ENCODE measurements around the gene CRTC1.

The CRTC1 gene

GRCh38 chr19:18772620-18773587 lies 89.4 kb downstream of the CRTC1 start:
- H3K4me3 ChIP-seq (ENCODE audit: low read length) = no peak overlapping the region
- no peaks in the 10 kb centered on the region for H3K9me3 ChIP-seq (ENCODE audit: control insufficient read depth, insufficient read depth, low read length)
- no peaks in the 10 kb centered on the region for H3K4me1 ChIP-seq (ENCODE audit: control insufficient read depth, low read length)
- H3F3A ChIP-seq (ENCODE audit: control insufficient read depth, insufficient read depth) = no peaks in the 10 kb centered on the region
- TF ChIP-seq EZH2phosphoT487 (IDR thresholded peaks at IDR 0.05; ENCODE audit: borderline replicate concordance, low read length) = no peak
- TF ChIP-seq, protein P1, sequence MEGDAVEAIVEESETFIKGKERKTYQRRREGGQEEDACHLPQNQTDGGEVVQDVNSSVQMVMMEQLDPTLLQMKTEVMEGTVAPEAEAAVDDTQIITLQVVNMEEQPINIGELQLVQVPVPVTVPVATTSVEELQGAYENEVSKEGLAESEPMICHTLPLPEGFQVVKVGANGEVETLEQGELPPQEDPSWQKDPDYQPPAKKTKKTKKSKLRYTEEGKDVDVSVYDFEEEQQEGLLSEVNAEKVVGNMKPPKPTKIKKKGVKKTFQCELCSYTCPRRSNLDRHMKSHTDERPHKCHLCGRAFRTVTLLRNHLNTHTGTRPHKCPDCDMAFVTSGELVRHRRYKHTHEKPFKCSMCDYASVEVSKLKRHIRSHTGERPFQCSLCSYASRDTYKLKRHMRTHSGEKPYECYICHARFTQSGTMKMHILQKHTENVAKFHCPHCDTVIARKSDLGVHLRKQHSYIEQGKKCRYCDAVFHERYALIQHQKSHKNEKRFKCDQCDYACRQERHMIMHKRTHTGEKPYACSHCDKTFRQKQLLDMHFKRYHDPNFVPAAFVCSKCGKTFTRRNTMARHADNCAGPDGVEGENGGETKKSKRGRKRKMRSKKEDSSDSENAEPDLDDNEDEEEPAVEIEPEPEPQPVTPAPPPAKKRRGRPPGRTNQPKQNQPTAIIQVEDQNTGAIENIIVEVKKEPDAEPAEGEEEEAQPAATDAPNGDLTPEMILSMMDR (IDR thresholded peaks at IDR 0.05; ENCODE audit: low read depth, low read length, poor library complexity, severe bottlenecking) = no peak
- H4K20me1 ChIP-seq (ENCODE audit: control insufficient read depth, insufficient read depth, low read depth, low read length) = no peaks in the 10 kb centered on the region
- H3K9me2 ChIP-seq (replicated peaks; ENCODE audit: control insufficient read depth, low read length) = no peaks in the 10 kb centered on the region
- no peaks in the 10 kb centered on the region for H3K79me2 ChIP-seq (ENCODE audit: control insufficient read depth, low read length)
- no peaks in the 10 kb centered on the region for H3K27me3 ChIP-seq (ENCODE audit: control insufficient read depth, low read length)
- no peak overlapping the region for H3K4me2 ChIP-seq (ENCODE audit: low read length)
- no peaks in the 10 kb centered on the region for H3K36me3 ChIP-seq (ENCODE audit: control insufficient read depth, low read length)
- H3K27ac ChIP-seq (ENCODE audit: low read depth, low read length) = no peak overlapping the region

DNA sequence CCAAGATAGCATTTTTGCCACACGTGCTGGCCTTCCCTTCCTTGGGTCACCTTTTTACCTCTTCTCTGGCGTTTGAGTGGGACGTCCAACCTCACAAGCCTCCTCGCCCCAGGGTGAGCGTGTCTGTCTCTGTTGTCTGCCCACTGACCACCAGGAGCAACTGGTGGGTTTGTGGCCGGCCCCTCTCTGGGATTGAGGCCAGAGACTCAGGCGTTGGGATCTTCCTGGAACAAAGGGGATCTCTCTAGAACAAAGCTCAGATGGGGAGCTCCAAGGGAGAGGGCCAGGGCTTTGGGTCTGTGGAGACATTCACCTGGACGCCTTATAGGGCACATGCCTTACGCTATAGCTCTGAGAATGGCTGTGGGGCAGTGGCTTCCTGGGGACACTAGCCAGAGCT lies 90.2 kb downstream of the CRTC1 start:
- Histone ChIP-seq H3K9me3 (ENCODE audit: control insufficient read depth, insufficient read depth, low read length) (no peaks in the 10 kb centered on the region), H3K27ac (ENCODE audit: low read depth, low read length) (no peak overlapping the region), H3F3A (ENCODE audit: control insufficient read depth, insufficient read depth) (no peaks in the 10 kb centered on the region), H3K4me2 (ENCODE audit: low read length) (no peak overlapping the region), H3K9me2 (replicated peaks; ENCODE audit: control insufficient read depth, low read length) (no peaks in the 10 kb centered on the region), H3K36me3 (ENCODE audit: control insufficient read depth, low read length) (no peaks in the 10 kb centered on the region), H3K79me2 (ENCODE audit: control insufficient read depth, low read length) (no peaks in the 10 kb centered on the region), H3K4me1 (ENCODE audit: control insufficient read depth, low read length) (no peaks in the 10 kb centered on the region), H3K27me3 (ENCODE audit: control insufficient read depth, low read length) (no peaks in the 10 kb centered on the region), H4K20me1 (ENCODE audit: control insufficient read depth, insufficient read depth, low read depth, low read length) (no peaks in the 10 kb centered on the region), H3K4me3 (ENCODE audit: low read length) (no peak overlapping the region)
- TF ChIP-seq EZH2phosphoT487 (IDR thresholded peaks at IDR 0.05; ENCODE audit: borderline replicate concordance, low read length) = no peak
- TF ChIP-seq, protein P1 (IDR thresholded peaks at IDR 0.05; ENCODE audit: low read depth, low read length, poor library complexity, severe bottlenecking) = no peak

GRCh38 chr19:18774107-18774506 lies 90.6 kb downstream of the CRTC1 start:
- Histone ChIP-seq H3K27ac (ENCODE audit: low read depth, low read length) (no peak overlapping the region), H3K9me2 (replicated peaks; ENCODE audit: control insufficient read depth, low read length) (no peaks in the 10 kb centered on the region), H4K20me1 (ENCODE audit: control insufficient read depth, insufficient read depth, low read depth, low read length) (no peaks in the 10 kb centered on the region), H3K9me3 (ENCODE audit: control insufficient read depth, insufficient read depth, low read length) (no peaks in the 10 kb centered on the region), H3K27me3 (ENCODE audit: control insufficient read depth, low read length) (no peaks in the 10 kb centered on the region), H3K4me3 (ENCODE audit: low read length) (no peak overlapping the region), H3K36me3 (ENCODE audit: control insufficient read depth, low read length) (no peaks in the 10 kb centered on the region), H3K4me1 (ENCODE audit: control insufficient read depth, low read length) (no peaks in the 10 kb centered on the region), H3F3A (ENCODE audit: control insufficient read depth, insufficient read depth) (no peaks in the 10 kb centered on the region), H3K4me2 (ENCODE audit: low read length) (no peak overlapping the region), H3K79me2 (ENCODE audit: control insufficient read depth, low read length) (no peaks in the 10 kb centered on the region)
- TF ChIP-seq, protein P1 (IDR thresholded peaks at IDR 0.05; ENCODE audit: low read depth, low read length, poor library complexity, severe bottlenecking) = no peak
- TF ChIP-seq EZH2phosphoT487 (IDR thresholded peaks at IDR 0.05; ENCODE audit: borderline replicate concordance, low read length) = no peak

All from DOHH2 (cell line).